CD14-positive monocyte (primary cell): ENCODE results near the gene MUC6. TPM values are rescaled to one million over a fixed set of nuclear protein-coding genes. Genes with fewer than 3 reads are reported as not detected.

Source experiments
- DNase-seq, 3 donors: peaks; one replicate each; pipeline ENCODE4 v3.0.0-alpha.2; 2011 to 2022
- H2AFZ ChIP-seq: 2 replicates; pipeline ENCODE4 v1.6.0; 2012; ENCODE audit warnings: mild to moderate bottlenecking, low read depth, low read length, inconsistent platforms; ENCODE audit not compliant: insufficient read depth, poor library complexity, severe bottlenecking
- H3K27ac ChIP-seq, 2 donors: 1 replicate in 1 of 2; 2 replicates in 1 of 2; pipeline ENCODE4 v1.5.1; 2012 to 2013; ENCODE audit warnings: low read length in 2 of 2, control low read depth in 1 of 2, inconsistent platforms in 1 of 2, low read depth in 1 of 2, mild to moderate bottlenecking in 1 of 2
- H3K27me3 ChIP-seq, 2 donors: one replicate each; pipeline versions ENCODE4 v1.6.0 to v1.6.1; 2011 to 2013; ENCODE audit warnings: low read length in 2 of 2; ENCODE audit not compliant: control insufficient read depth in 2 of 2, insufficient read depth in 2 of 2
- H3K36me3 ChIP-seq, 2 donors: replicated peaks in 1 of 2; 1 replicate in 1 of 2; 2 replicates in 1 of 2; pipeline versions ENCODE4 v1.5.1 to v1.6.1; 2012 to 2013; ENCODE audit warnings: low read length in 2 of 2, control low read depth in 1 of 2, inconsistent platforms in 1 of 2, mild to moderate bottlenecking in 1 of 2; ENCODE audit not compliant: insufficient read depth in 2 of 2, control insufficient read depth in 1 of 2
- H3K4me1 ChIP-seq, 2 donors: 1 replicate in 1 of 2; 2 replicates in 1 of 2; pipeline versions ENCODE4 v1.5.1 to v1.6.1; 2012 to 2013; ENCODE audit warnings: low read length in 2 of 2, control low read depth in 1 of 2, inconsistent platforms in 1 of 2, mild to moderate bottlenecking in 1 of 2, moderate library complexity in 1 of 2; ENCODE audit not compliant: insufficient read depth in 2 of 2, control insufficient read depth in 1 of 2
- H3K4me2 ChIP-seq: replicated peaks from 2 replicates; pipeline ENCODE3; 2012; ENCODE audit warnings: low read length, moderate library complexity, mild to moderate bottlenecking; ENCODE audit not compliant: poor library complexity, severe bottlenecking; ENCODE audit errors: extremely low read depth
- H3K4me3 ChIP-seq, 3 experiments: fragments of 200-600 bp in 1 of 3; sonication (generic) in 1 of 3; replicated peaks in 1 of 3; 1 replicate in 2 of 3; 2 replicates in 1 of 3; pipeline ENCODE4 v1.5.1; 2011 to 2013; ENCODE audit warnings: low read length in 3 of 3, mild to moderate bottlenecking in 3 of 3, control low read depth in 2 of 3, low read depth in 2 of 3, inconsistent platforms in 1 of 3, moderate library complexity in 1 of 3
- H3K79me2 ChIP-seq: 2 replicates; pipeline ENCODE4 v1.6.0; 2012; ENCODE audit warnings: mild to moderate bottlenecking, control low read depth, inconsistent platforms, low read length, moderate library complexity; ENCODE audit not compliant: insufficient read depth
- H3K9ac ChIP-seq: 2 replicates; pipeline ENCODE4 v1.6.0; 2017; ENCODE audit warnings: low read length, mild to moderate bottlenecking; ENCODE audit not compliant: insufficient read depth, poor library complexity, severe bottlenecking
- H3K9me3 ChIP-seq, 2 donors: replicated peaks in 1 of 2; 1 replicate in 1 of 2; 2 replicates in 1 of 2; pipeline versions ENCODE4 v1.5.1 to v1.6.1; 2012 to 2013; ENCODE audit warnings: low read length in 2 of 2, control low read depth in 1 of 2; ENCODE audit not compliant: control insufficient read depth in 1 of 2, insufficient read depth in 1 of 2
- H4K20me1 ChIP-seq: 2 replicates; pipeline ENCODE4 v1.6.0; 2012; ENCODE audit warnings: mild to moderate bottlenecking, low read length, control low read depth, moderate library complexity; ENCODE audit not compliant: insufficient read depth
- H3K27ac Mint-ChIP-seq, 7 donors: one replicate each; pipeline ENCODE4 v1.8.0; 2020; ENCODE audit warnings: mild to moderate bottlenecking in 7 of 7, mixed read lengths in 7 of 7, moderate library complexity in 6 of 7, inconsistent platforms in 2 of 7
- H3K27me3 Mint-ChIP-seq, 3 donors: one replicate each; pipeline ENCODE4 v1.8.0; 2021 to 2022; ENCODE audit warnings: low read depth in 3 of 3, mild to moderate bottlenecking in 3 of 3, mixed read lengths in 3 of 3, moderate library complexity in 3 of 3, inconsistent platforms in 1 of 3
- H3K36me3 Mint-ChIP-seq, 2 donors: one replicate each; pipeline ENCODE4 v1.8.0; 2020; ENCODE audit warnings: mixed read lengths in 2 of 2, inconsistent platforms in 1 of 2, mild to moderate bottlenecking in 1 of 2
- H3K4me1 Mint-ChIP-seq: one replicate; pipeline ENCODE4 v1.8.0; 2020; ENCODE audit warnings: mild to moderate bottlenecking, mixed read lengths
- H3K4me3 Mint-ChIP-seq, 2 donors: one replicate each; pipeline ENCODE4 v1.8.0; 2020; ENCODE audit warnings: mild to moderate bottlenecking in 2 of 2, mixed read lengths in 2 of 2, moderate library complexity in 1 of 2
- H3K9me3 Mint-ChIP-seq, 7 donors: one replicate each; pipeline ENCODE4 v1.8.0; 2020 to 2022; ENCODE audit warnings: mixed read lengths in 7 of 7, mild to moderate bottlenecking in 6 of 7, moderate library complexity in 6 of 7, inconsistent platforms in 2 of 7
- CTCF ChIP-seq: fragments of 200-600 bp; IDR thresholded peaks from one replicate; pipeline ENCODE4 v1.8.0; 2022; ENCODE audit warnings: antibody characterized with exemption, mild to moderate bottlenecking
- WGBS: methylation state at CpG from one replicate; pipeline ENCODE4 v1.1.5; 2013; ENCODE audit warnings: missing lambda C conversion rate; ENCODE audit not compliant: insufficient coverage; 5-methylcytosine and 5-hydroxymethylcytosine counted together
- intact Hi-C, 2 donors: fragments of 100-400 bp; cut with micrococcal nuclease; formaldehyde crosslinking; loops; one replicate each; pipeline versions ENCODE4 v1.15.0 to v1.15.1; 2023
- polyA plus RNA-seq, 3 donors: library from polyadenylated mRNA; depleted of rRNA in 1 of 3; unstranded in 2 of 3; stranded (reverse) in 1 of 3; fragments of 300-500 nt in 2 of 3; fragments of >200 nt in 1 of 3; fragmentation: Illumina TruSeq in 2 of 3; gene quantifications; 1 replicate in 2 of 3; 2 replicates in 1 of 3; pipeline ENCODE4 v1.2.3, GENCODE V29; 2012 to 2021

Gene MUC6
- polyA plus RNA-seq, 3 donors: not detected

GRCh38 chr11:1071571-1072115 is 35.1 kb upstream of the MUC6 start:
- Histone ChIP-seq H3K4me2 (no peak overlapping the region), H3K79me2 (no peaks in the 10 kb centered on the region), H3K27me3 (no peaks in the 10 kb centered on the region), H3K9me3 (no peaks in the 10 kb centered on the region), H4K20me1 (no peaks in the 10 kb centered on the region), H3K27ac (no peak overlapping the region), H3K9ac (no peak overlapping the region), H2AFZ (no peak overlapping the region), H3K36me3 (no peaks in the 10 kb centered on the region), H3K4me1 (peaks cover 7 to 10% of the 10 kb centered on the region in 2 donors), H3K4me3 (no peak overlapping the region)
- WGBS: 88% methylated on average over 21 of the region's 21 CpGs
- Mint-ChIP-seq H3K4me3 (no peak overlapping the region), H3K9me3 (no peaks in the 10 kb centered on the region), H3K36me3 (no peaks in the 10 kb centered on the region), H3K4me1 (peaks cover 6% of the 10 kb centered on the region), H3K27ac (peak overlapping the region in 1 of 7 donors; percentile 46), H3K27me3 (peaks cover under 1 to 9% (median 6%) of the 10 kb centered on the region in 3 donors)
- no peak for TF ChIP-seq CTCF
- intact Hi-C loops: no loop called here
- no peak for DNase-seq

- DNase-seq: no peak
- peaks cover 2 to 13% (median 6%) of the 10 kb centered on the region in 3 donors for H3K27me3 Mint-ChIP-seq
- no peaks in the 10 kb centered on the region for H3K9me3 Mint-ChIP-seq
- no peaks in the 10 kb centered on the region for H3K27me3 ChIP-seq
- no peak overlapping the region for H3K27ac Mint-ChIP-seq
- no peak overlapping the region for H3K27ac ChIP-seq
- no peaks in the 10 kb centered on the region for H3K36me3 Mint-ChIP-seq
- intact Hi-C loops: no loop called here
- no peak overlapping the region for H3K4me3 ChIP-seq
- no peak overlapping the region for H3K9ac ChIP-seq
- H3K9me3 ChIP-seq: no peaks in the 10 kb centered on the region
- no peaks in the 10 kb centered on the region for H4K20me1 ChIP-seq
- H3K4me3 Mint-ChIP-seq: no peak overlapping the region
- H3K4me1 Mint-ChIP-seq: peaks cover 6% of the 10 kb centered on the region
- H3K36me3 ChIP-seq: no peaks in the 10 kb centered on the region
- H3K79me2 ChIP-seq: no peaks in the 10 kb centered on the region
- WGBS: 87% methylated on average over 7 of the region's 9 CpGs
- peaks cover 7 to 10% of the 10 kb centered on the region in 2 donors for H3K4me1 ChIP-seq
- no peak overlapping the region for H2AFZ ChIP-seq
- no peak for TF ChIP-seq CTCF
- no peak overlapping the region for H3K4me2 ChIP-seq
Observed at GRCh38 chr11:1070594-1071462, 34.3 kb upstream of the MUC6 start.
